Gastroesophageal sphincter (tissue), 4 donors: ENCODE results near the gene FAM149B1. TPM values are rescaled to one million over a fixed set of nuclear protein-coding genes. Genes with fewer than 3 reads are reported as not detected.

Experiments used
- ATAC-seq: fragments of 150-250 bp; one replicate; pipeline ENCODE4 v1.9.1; 2016; ENCODE audit warnings: mild to moderate bottlenecking, moderate library complexity
- H3K27ac ChIP-seq, 4 donors: fragments of 200-600 bp; sonication (generic) in 3 of 4; 1 replicate in 3 of 4; 2 replicates in 1 of 4; pipeline ENCODE4 v1.5.1; 2016 to 2019
- H3K27me3 ChIP-seq: fragments of 200-600 bp; sonication (generic); one replicate; pipeline ENCODE4 v1.5.1; 2019
- H3K36me3 ChIP-seq, 2 donors: fragments of 200-600 bp; sonication (generic); one replicate each; pipeline ENCODE4 v1.5.1; 2019; ENCODE audit warnings: control low read depth in 1 of 2
- H3K4me1 ChIP-seq, 3 donors: fragments of 200-600 bp; sonication (generic); 1 replicate in 2 of 3; 2 replicates in 1 of 3; pipeline ENCODE4 v1.5.1; 2016 to 2019; ENCODE audit warnings: control low read depth in 2 of 3
- H3K4me3 ChIP-seq, 2 donors: fragments of 200-600 bp; sonication (generic); one replicate each; pipeline ENCODE4 v1.5.1; 2019; ENCODE audit warnings: mild to moderate bottlenecking in 1 of 2, moderate library complexity in 1 of 2
- H3K9me3 ChIP-seq, 3 donors: fragments of 200-600 bp; sonication (generic); one replicate each; pipeline ENCODE4 v1.5.1; 2017 to 2019; ENCODE audit warnings: control low read depth in 2 of 3
- CTCF ChIP-seq, 4 experiments: fragments of 200-600 bp in 2 of 4; fragments of 450-650 bp in 2 of 4; sonication (generic) in 1 of 4; IDR thresholded peaks; one replicate each; pipeline ENCODE4 v1.5.1; 2017 to 2019; ENCODE audit warnings: antibody characterized with exemption in 4 of 4, mild to moderate bottlenecking in 2 of 4, moderate library complexity in 2 of 4
- EP300 ChIP-seq: sonication (generic); formaldehyde crosslinking; IDR thresholded peaks from one replicate; pipeline ENCODE4 v1.6.1; 2017; ENCODE audit warnings: antibody characterized with exemption, mild to moderate bottlenecking
- POLR2A ChIP-seq, 2 donors: fragments of 450-650 bp; IDR thresholded peaks; one replicate each; pipeline ENCODE4 v1.6.1; 2017; ENCODE audit warnings: antibody characterized with exemption in 2 of 2, mild to moderate bottlenecking in 2 of 2, moderate library complexity in 1 of 2
- POLR2AphosphoS5 ChIP-seq: sonication (generic); formaldehyde crosslinking; IDR thresholded peaks from one replicate; pipeline ENCODE4 v1.6.1; 2017; ENCODE audit warnings: antibody characterized with exemption
- WGBS, 2 donors: methylation state at CpG; one replicate each; pipeline ENCODE4 v1.1.5; 2018; ENCODE audit warnings: low coverage in 1 of 2; 5-methylcytosine and 5-hydroxymethylcytosine counted together
- total RNA-seq, 4 donors: library from RNA; depleted of rRNA; stranded (reverse); fragments of >200 nt; gene quantifications; one replicate each; pipeline ENCODE4 v1.1.0, GENCODE V29; 2016

Gene FAM149B1
- total RNA-seq, 4 donors from 2014 or later: 10.9 to 16.2 (median 15.2) TPM

- H3K4me1 ChIP-seq: peaks cover 0 to 13% (median 0%) of the 10 kb centered on the region in 3 donors
- peaks cover 0 to 25% of the 10 kb centered on the region in 2 donors for H3K36me3 ChIP-seq
- H3K27me3 ChIP-seq: no peaks in the 10 kb centered on the region
- ATAC-seq: no peak
- H3K4me3 ChIP-seq: no peak overlapping the region
- H3K9me3 ChIP-seq: no peaks in the 10 kb centered on the region
- 60 to 75% methylated on average over 1 of the region's 1 CpG for WGBS, 2 donors
- no peak overlapping the region for H3K27ac ChIP-seq
- TF ChIP-seq POLR2AphosphoS5 (no peak), CTCF (IDR thresholded peaks at IDR 0.05) (no peak), EP300 (no peak), POLR2A (IDR thresholded peaks at IDR 0.05) (no peak)
Measured at GRCh38 chr10:73209705-73210104, 41.8 kb downstream of the FAM149B1 start.

- no peak for ATAC-seq
- TF ChIP-seq POLR2A (IDR thresholded peaks at IDR 0.05) (no peak), EP300 (no peak), POLR2AphosphoS5 (no peak), CTCF (IDR thresholded peaks at IDR 0.05) (no peak)
- Histone ChIP-seq H3K4me1 (peaks cover 0 to 13% (median 0%) of the 10 kb centered on the region in 3 donors), H3K27ac (no peak overlapping the region), H3K4me3 (no peak overlapping the region), H3K9me3 (no peaks in the 10 kb centered on the region), H3K36me3 (peaks cover 0 to 25% of the 10 kb centered on the region in 2 donors), H3K27me3 (no peaks in the 10 kb centered on the region)
- WGBS, 2 donors: 90 to 96% methylated on average over 2 to 3 of the region's 3 CpGs
Measured at GRCh38 chr10:73210395-73211105, 42.6 kb downstream of the FAM149B1 start.

- no peak for ATAC-seq
- no peak overlapping the region for H3K4me3 ChIP-seq
- TF ChIP-seq POLR2AphosphoS5 (no peak), POLR2A (IDR thresholded peaks at IDR 0.05) (no peak), CTCF (IDR thresholded peaks at IDR 0.05) (no peak), EP300 (no peak)
- no peaks in the 10 kb centered on the region for H3K9me3 ChIP-seq
- no peak overlapping the region for H3K27ac ChIP-seq
- H3K4me1 ChIP-seq: peaks cover 0 to 13% (median 0%) of the 10 kb centered on the region in 3 donors
- no peaks in the 10 kb centered on the region for H3K27me3 ChIP-seq
- peaks cover 0 to 26% of the 10 kb centered on the region in 2 donors for H3K36me3 ChIP-seq
- WGBS, 2 donors: 77 to 100% methylated on average over 2 to 4 of the region's 4 CpGs
Measured at GRCh38 chr10:73211106-73211811, 43.3 kb downstream of the FAM149B1 start.

GRCh38 chr10:73215749-73216148 lies 47.8 kb downstream of the FAM149B1 start:
- no peak for ATAC-seq
- Histone ChIP-seq H3K9me3 (no peaks in the 10 kb centered on the region), H3K27me3 (no peaks in the 10 kb centered on the region), H3K27ac (no peak overlapping the region), H3K36me3 (peaks cover 0 to 28% of the 10 kb centered on the region in 2 donors), H3K4me3 (no peak overlapping the region), H3K4me1 (peaks cover 0 to 13% (median 0%) of the 10 kb centered on the region in 3 donors)
- no peak for TF ChIP-seq EP300
- no peak for TF ChIP-seq POLR2A (IDR thresholded peaks at IDR 0.05)
- TF ChIP-seq CTCF (IDR thresholded peaks at IDR 0.05): no peak
- TF ChIP-seq POLR2AphosphoS5: no peak
- WGBS, 2 donors: 83 to 88% methylated on average over 1 of the region's 1 CpG
